GM12892 (cell line): Measurements from ENCODE around the gene C6orf132.

Source experiments
- POLR2A ChIP-seq: IDR thresholded peaks from 2 replicates; pipeline ENCODE4 v1.6.1; 2011; ENCODE audit warnings: low read depth, low read length, control low read depth
- POLR2AphosphoS5 ChIP-seq: IDR thresholded peaks from 2 replicates; pipeline ENCODE4 v1.6.1; 2011; ENCODE audit warnings: low read depth, low read length, control low read depth
- TAF1 ChIP-seq: IDR thresholded peaks from 2 replicates; pipeline ENCODE4 v1.6.1; 2011; ENCODE audit warnings: low read depth, mild to moderate bottlenecking, control low read depth, low read length, borderline replicate concordance

GRCh38 chr6:42125231-42125630 is 17.2 kb downstream of the C6orf132 start:
- TF ChIP-seq POLR2A (no peak), POLR2AphosphoS5 (no peak), TAF1 (no peak)
